GM23338 (cell line): ENCODE measurements around the gene PPP2R1A. TPM values are rescaled to one million over a fixed set of nuclear protein-coding genes. Genes with fewer than 3 reads are reported as not detected.

Experiments used
- ATAC-seq: fragments of 200-7000 bp; cut with Tn5 transposase; 3 replicates; pipeline ENCODE4 v1.9.1; 2020
- DNase-seq: peaks from one replicate; pipeline ENCODE4 v3.0.0-alpha.2; 2015; ENCODE audit warnings: low spot score
- H2AFZ ChIP-seq: fragments of 200-600 bp; sonication (generic); 2 replicates; pipeline ENCODE4 v1.8.0; 2016; ENCODE audit warnings: antibody characterized with exemption, mild to moderate bottlenecking, moderate library complexity
- H3F3A ChIP-seq: fragments of 200-600 bp; sonication (generic); replicated peaks from 2 replicates; pipeline ENCODE4 v1.8.0; 2017; ENCODE audit warnings: antibody characterized with exemption, mixed run types, low read depth
- H3K27ac ChIP-seq: fragments of 200-600 bp; sonication (generic); 2 replicates; pipeline ENCODE4 v1.6.1; 2016; ENCODE audit warnings: low read depth
- H3K27me3 ChIP-seq: fragments of 200-600 bp; sonication (generic); 2 replicates; pipeline ENCODE4 v1.8.0; 2016; ENCODE audit warnings: mild to moderate bottlenecking, mixed run types, moderate library complexity; ENCODE audit not compliant: insufficient read depth
- H3K36me3 ChIP-seq: fragments of 200-600 bp; sonication (generic); 2 replicates; pipeline ENCODE4 v1.8.0; 2016; ENCODE audit warnings: mild to moderate bottlenecking; ENCODE audit not compliant: insufficient read depth
- H3K4me1 ChIP-seq: fragments of 200-600 bp; sonication (generic); 2 replicates; pipeline ENCODE4 v1.8.0; 2016; ENCODE audit warnings: mild to moderate bottlenecking, moderate library complexity; ENCODE audit not compliant: insufficient read depth
- H3K4me2 ChIP-seq: fragments of 200-600 bp; sonication (generic); 2 replicates; pipeline ENCODE4 v1.7.1; 2017; ENCODE audit warnings: mixed run types
- H3K4me3 ChIP-seq: fragments of 200-600 bp; sonication (generic); 2 replicates; pipeline ENCODE4 v1.6.1; 2016; ENCODE audit warnings: mixed run types
- H3K79me2 ChIP-seq: fragments of 200-600 bp; sonication (generic); replicated peaks from 2 replicates; pipeline ENCODE4 v1.8.0; 2017; ENCODE audit warnings: mild to moderate bottlenecking; ENCODE audit not compliant: insufficient read depth
- H3K9me2 ChIP-seq: fragments of 200-600 bp; sonication (generic); 2 replicates; pipeline ENCODE4 v1.8.0; 2017; ENCODE audit not compliant: insufficient read depth
- H4K20me1 ChIP-seq: fragments of 200-600 bp; sonication (generic); replicated peaks from 2 replicates; pipeline ENCODE4 v1.8.0; 2017; ENCODE audit warnings: mild to moderate bottlenecking; ENCODE audit not compliant: insufficient read depth
- H3K27ac Mint-ChIP-seq: 2 replicates; pipeline ENCODE4 v1.8.0; 2020; ENCODE audit warnings: inconsistent platforms, mild to moderate bottlenecking, moderate library complexity, mixed read lengths
- H3K27me3 Mint-ChIP-seq: 3 replicates; pipeline ENCODE4 v1.8.0; 2022; ENCODE audit warnings: low read depth, mild to moderate bottlenecking, moderate library complexity, mixed read lengths, inconsistent platforms; ENCODE audit not compliant: insufficient read depth, poor library complexity
- H3K36me3 Mint-ChIP-seq: 3 replicates; pipeline ENCODE4 v1.8.0; 2021; ENCODE audit warnings: low read depth, mild to moderate bottlenecking, inconsistent platforms, moderate library complexity, mixed read lengths
- H3K4me1 Mint-ChIP-seq: 3 replicates; pipeline ENCODE4 v1.8.0; 2020; ENCODE audit warnings: mild to moderate bottlenecking, inconsistent platforms, mixed read lengths
- H3K4me3 Mint-ChIP-seq: 3 replicates; pipeline ENCODE4 v1.8.0; 2021; ENCODE audit warnings: moderate library complexity, mild to moderate bottlenecking, inconsistent platforms, mixed read lengths
- H3K9me3 Mint-ChIP-seq: 3 replicates; pipeline ENCODE4 v1.8.0; 2020; ENCODE audit warnings: moderate library complexity, mild to moderate bottlenecking, inconsistent platforms, mixed read lengths
- ETS1 ChIP-seq: IDR thresholded peaks from 2 replicates; pipeline ENCODE4 v1.6.1; 2016; ENCODE audit warnings: antibody characterized with exemption
- EZH2 ChIP-seq: fragments of 200-600 bp; sonication (generic); IDR thresholded peaks from one replicate; pipeline ENCODE4 v1.8.0; 2017; ENCODE audit warnings: antibody characterized with exemption, mild to moderate bottlenecking, low read depth; ENCODE audit not compliant: unreplicated experiment
- EZH2phosphoT487 ChIP-seq: fragments of 200-600 bp; sonication (generic); IDR thresholded peaks from one replicate; pipeline ENCODE4 v1.8.1; 2018; ENCODE audit warnings: antibody characterized with exemption; ENCODE audit not compliant: unreplicated experiment
- NANOG ChIP-seq: IDR thresholded peaks from 2 replicates; pipeline ENCODE4 v1.6.1; 2016; ENCODE audit warnings: antibody characterized with exemption, borderline replicate concordance
- REST ChIP-seq: IDR thresholded peaks from one replicate; pipeline ENCODE4 v1.6.1; 2018; ENCODE audit warnings: antibody characterized with exemption; ENCODE audit not compliant: unreplicated experiment
- ZNF114 ChIP-seq: fragments of 250-450 bp; sonication (Bioruptor Pico); IDR thresholded peaks from 2 replicates; pipeline ENCODE4 v1.5.0; 2020; ENCODE audit warnings: mild to moderate bottlenecking, moderate library complexity
- polyA plus RNA-seq: library from polyadenylated mRNA; unstranded; fragments of >200 nt; fragmentation: Nextera tagmentation; extraction: Ambion mirVana; gene quantifications from 2 replicates; pipeline ENCODE4 v1.2.1, GENCODE V29; 2016
- total RNA-seq: library from RNA; depleted of rRNA; stranded (reverse); fragments of >200 nt; shearing (Covaris generic); gene quantifications from 2 replicates; pipeline ENCODE4 v1.2.3, GENCODE V29; 2014
- TF ChIP-seq, protein P1 (sequence below): fragments of 250-450 bp; sonication (Bioruptor Pico); IDR thresholded peaks from 2 replicates; pipeline ENCODE4 v1.5.0; 2020; ENCODE audit warnings: mild to moderate bottlenecking, moderate library complexity

Gene PPP2R1A
- total and polyA plus RNA-seq, 2 experiments from 2014 or later: 212 to 381 TPM

GRCh38 chr19:52197964-52198363, 8.1 kb downstream of the PPP2R1A start:
- ATAC-seq: no peak
- peaks cover 40% of the 10 kb centered on the region for H4K20me1 ChIP-seq
- no peaks in the 10 kb centered on the region for H3K27me3 ChIP-seq
- H3K79me2 ChIP-seq: peaks cover 97% of the 10 kb centered on the region
- H2AFZ ChIP-seq: no peak overlapping the region
- H3K9me2 ChIP-seq: no peaks in the 10 kb centered on the region
- H3K4me1 ChIP-seq: no peaks in the 10 kb centered on the region
- peaks cover 35% of the 10 kb centered on the region for H3K36me3 ChIP-seq
- H3F3A ChIP-seq: no peaks in the 10 kb centered on the region
- H3K27ac Mint-ChIP-seq: no peak overlapping the region
- TF ChIP-seq ZNF114 (CRISPR knock-in tag): no peak
- TF ChIP-seq ETS1: no peak
- no peak for TF ChIP-seq NANOG
- no peak for TF ChIP-seq EZH2
- TF ChIP-seq EZH2phosphoT487: no peak
- TF ChIP-seq, protein P1, sequence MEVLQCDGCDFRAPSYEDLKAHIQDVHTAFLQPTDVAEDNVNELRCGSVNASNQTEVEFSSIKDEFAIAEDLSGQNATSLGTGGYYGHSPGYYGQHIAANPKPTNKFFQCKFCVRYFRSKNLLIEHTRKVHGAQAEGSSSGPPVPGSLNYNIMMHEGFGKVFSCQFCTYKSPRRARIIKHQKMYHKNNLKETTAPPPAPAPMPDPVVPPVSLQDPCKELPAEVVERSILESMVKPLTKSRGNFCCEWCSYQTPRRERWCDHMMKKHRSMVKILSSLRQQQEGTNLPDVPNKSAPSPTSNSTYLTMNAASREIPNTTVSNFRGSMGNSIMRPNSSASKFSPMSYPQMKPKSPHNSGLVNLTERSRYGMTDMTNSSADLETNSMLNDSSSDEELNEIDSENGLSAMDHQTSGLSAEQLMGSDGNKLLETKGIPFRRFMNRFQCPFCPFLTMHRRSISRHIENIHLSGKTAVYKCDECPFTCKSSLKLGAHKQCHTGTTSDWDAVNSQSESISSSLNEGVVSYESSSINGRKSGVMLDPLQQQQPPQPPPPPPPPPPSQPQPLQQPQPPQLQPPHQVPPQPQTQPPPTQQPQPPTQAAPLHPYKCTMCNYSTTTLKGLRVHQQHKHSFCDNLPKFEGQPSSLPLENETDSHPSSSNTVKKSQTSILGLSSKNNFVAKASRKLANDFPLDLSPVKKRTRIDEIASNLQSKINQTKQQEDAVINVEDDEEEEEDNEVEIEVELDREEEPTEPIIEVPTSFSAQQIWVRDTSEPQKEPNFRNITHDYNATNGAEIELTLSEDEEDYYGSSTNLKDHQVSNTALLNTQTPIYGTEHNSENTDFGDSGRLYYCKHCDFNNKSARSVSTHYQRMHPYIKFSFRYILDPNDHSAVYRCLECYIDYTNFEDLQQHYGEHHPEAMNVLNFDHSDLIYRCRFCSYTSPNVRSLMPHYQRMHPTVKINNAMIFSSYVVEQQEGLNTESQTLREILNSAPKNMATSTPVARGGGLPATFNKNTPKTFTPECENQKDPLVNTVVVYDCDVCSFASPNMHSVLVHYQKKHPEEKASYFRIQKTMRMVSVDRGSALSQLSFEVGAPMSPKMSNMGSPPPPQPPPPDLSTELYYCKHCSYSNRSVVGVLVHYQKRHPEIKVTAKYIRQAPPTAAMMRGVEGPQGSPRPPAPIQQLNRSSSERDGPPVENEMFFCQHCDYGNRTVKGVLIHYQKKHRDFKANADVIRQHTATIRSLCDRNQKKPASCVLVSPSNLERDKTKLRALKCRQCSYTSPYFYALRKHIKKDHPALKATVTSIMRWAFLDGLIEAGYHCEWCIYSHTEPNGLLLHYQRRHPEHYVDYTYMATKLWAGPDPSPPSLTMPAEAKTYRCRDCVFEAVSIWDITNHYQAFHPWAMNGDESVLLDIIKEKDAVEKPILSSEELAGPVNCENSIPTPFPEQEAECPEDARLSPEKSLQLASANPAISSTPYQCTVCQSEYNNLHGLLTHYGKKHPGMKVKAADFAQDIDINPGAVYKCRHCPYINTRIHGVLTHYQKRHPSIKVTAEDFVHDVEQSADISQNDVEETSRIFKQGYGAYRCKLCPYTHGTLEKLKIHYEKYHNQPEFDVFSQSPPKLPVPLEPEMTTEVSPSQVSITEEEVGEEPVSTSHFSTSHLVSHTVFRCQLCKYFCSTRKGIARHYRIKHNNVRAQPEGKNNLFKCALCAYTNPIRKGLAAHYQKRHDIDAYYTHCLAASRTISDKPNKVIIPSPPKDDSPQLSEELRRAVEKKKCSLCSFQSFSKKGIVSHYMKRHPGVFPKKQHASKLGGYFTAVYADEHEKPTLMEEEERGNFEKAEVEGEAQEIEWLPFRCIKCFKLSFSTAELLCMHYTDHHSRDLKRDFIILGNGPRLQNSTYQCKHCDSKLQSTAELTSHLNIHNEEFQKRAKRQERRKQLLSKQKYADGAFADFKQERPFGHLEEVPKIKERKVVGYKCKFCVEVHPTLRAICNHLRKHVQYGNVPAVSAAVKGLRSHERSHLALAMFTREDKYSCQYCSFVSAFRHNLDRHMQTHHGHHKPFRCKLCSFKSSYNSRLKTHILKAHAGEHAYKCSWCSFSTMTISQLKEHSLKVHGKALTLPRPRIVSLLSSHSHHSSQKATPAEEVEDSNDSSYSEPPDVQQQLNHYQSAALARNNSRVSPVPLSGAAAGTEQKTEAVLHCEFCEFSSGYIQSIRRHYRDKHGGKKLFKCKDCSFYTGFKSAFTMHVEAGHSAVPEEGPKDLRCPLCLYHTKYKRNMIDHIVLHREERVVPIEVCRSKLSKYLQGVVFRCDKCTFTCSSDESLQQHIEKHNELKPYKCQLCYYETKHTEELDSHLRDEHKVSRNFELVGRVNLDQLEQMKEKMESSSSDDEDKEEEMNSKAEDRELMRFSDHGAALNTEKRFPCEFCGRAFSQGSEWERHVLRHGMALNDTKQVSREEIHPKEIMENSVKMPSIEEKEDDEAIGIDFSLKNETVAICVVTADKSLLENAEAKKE: no peak
- TF ChIP-seq REST: no peak
- peaks cover 5% of the 10 kb centered on the region for H3K27me3 Mint-ChIP-seq
- no peak overlapping the region for H3K4me2 ChIP-seq
- H3K4me3 Mint-ChIP-seq: no peak overlapping the region
- peaks cover 13% of the 10 kb centered on the region for H3K4me1 Mint-ChIP-seq
- no peaks in the 10 kb centered on the region for H3K9me3 Mint-ChIP-seq
- no peak overlapping the region for H3K4me3 ChIP-seq
- H3K36me3 Mint-ChIP-seq: peaks cover 63% of the 10 kb centered on the region
- DNase-seq: no peak
- no peak overlapping the region for H3K27ac ChIP-seq
